Measurements from ENCODE around the gene MAP3K20. TPM values are rescaled to one million over a fixed set of nuclear protein-coding genes. Genes with fewer than 3 reads are reported as not detected.

The MAP3K20 gene
- total and polyA plus RNA-seq, 10 of the 15 experiments (the other 5 are each of a cell fraction or from before 2014, with no cell fraction given), result 0.04 to 5.6 (median 2.3) TPM

GRCh38 chr2:173198327-173198726 is 122.7 kb downstream of the MAP3K20 start (continued):
- TF ChIP-seq E2F8 (IDR thresholded peaks at IDR 0.05; ENCODE audit: low read depth, partially characterized antibody) (no peak), TAF1 (IDR thresholded peaks at IDR 0.05; ENCODE audit: borderline replicate concordance, low read depth, low read length) (no peak), RAD51 (IDR thresholded peaks at IDR 0.05) (no peak), STAT3 (IDR thresholded peaks at IDR 0.05; ENCODE audit: low read depth, low read length) (no peak)

- Histone ChIP-seq H3K36me3 (ENCODE audit: control insufficient read depth in 2 of 2, insufficient read depth in 2 of 2, low read length in 1 of 2) (no peaks in the 10 kb centered on the region), H2AFZ (ENCODE audit: control insufficient read depth, low read depth, low read length) (no peak overlapping the region), H3K79me2 (ENCODE audit: control insufficient read depth, insufficient read depth, low read length) (no peaks in the 10 kb centered on the region), H3K4me3 (no peak overlapping the region), H3K27ac (ENCODE audit: control insufficient read depth, insufficient read depth) (no peak overlapping the region), H3K9me3 (replicated peaks; ENCODE audit: control insufficient read depth, insufficient read depth, low read length) (no peaks in the 10 kb centered on the region), H3K4me2 (ENCODE audit: control insufficient read depth, insufficient read depth) (no peak overlapping the region), H3K4me1 (ENCODE audit: control insufficient read depth, insufficient read depth, low read length) (no peaks in the 10 kb centered on the region), H3K9ac (ENCODE audit: control insufficient read depth, insufficient read depth, low read length) (no peak overlapping the region), H3K27me3 (replicated peaks in 1 of 2; ENCODE audit: control insufficient read depth in 2 of 2, insufficient read depth in 2 of 2, low read length in 1 of 2) (no peaks in the 10 kb centered on the region), H4K20me1 (ENCODE audit: control insufficient read depth, insufficient read depth) (no peaks in the 10 kb centered on the region)
- in situ Hi-C loops (cut with MboI), result no loop called here
- no TSS peak for BruUV-seq (replicated peaks)
- DNase-seq (ENCODE audit: low read depth, low spot score) (no peak), ATAC-seq (no peak), FAIRE-seq (no peak)
- TF ChIP-seq PKNOX1 (IDR thresholded peaks at IDR 0.05) (no peak), IRF3 (IDR thresholded peaks at IDR 0.05) (no peak), YY1 (IDR thresholded peaks at IDR 0.05; ENCODE audit: low read depth, low read length) (no peak), TAF1 (IDR thresholded peaks at IDR 0.05; ENCODE audit: borderline replicate concordance, low read depth, low read length) (no peak), MLLT1 (IDR thresholded peaks at IDR 0.05) (no peak), ZBTB4 (CRISPR knock-in tag; IDR thresholded peaks at IDR 0.05) (no peak), PAX5 (IDR thresholded peaks at IDR 0.05; ENCODE audit: borderline replicate concordance, low read depth, low read length) (no peak)
- ChIA-PET POLR2A (interaction anchor here (0.6 kb wide), 1 partner anchor 357 kb away, joined by 3 read pairs; no protein-coding TSS in a partner anchor), CTCF (interaction anchor here (0.6 to 1.4 kb wide), 4 partner anchors 11 to 172 kb away, joined by 3 to 6 read pairs (median 4); no protein-coding TSS in a partner anchor), SMC1A (ENCODE audit: uncharacterized antibody, unreplicated experiment) (interaction anchor here (2.2 kb wide), 1 partner anchor 11 kb away, joined by 6 read pairs; no protein-coding TSS in a partner anchor), RAD21 (ENCODE audit: unreplicated experiment) (interaction anchor here (1.2 kb wide), 1 partner anchor 11 kb away, joined by 3 read pairs; no protein-coding TSS in a partner anchor)
- intact Hi-C loops (cut with micrococcal nuclease; ENCODE audit: unreplicated experiment), result no loop called here
- WGBS (ENCODE audit: insufficient coverage, insufficient replicate concordance, low lambda C conversion rate, missing lambda C conversion rate), result 50% methylated on average over 1 of the region's 1 CpG
Observed at GRCh38 chr2:173199294-173199693, 123.6 kb downstream of the MAP3K20 start.
